Heart left ventricle (tissue), 16 donors: ENCODE measurements around the gene PTTG1. TPM values are rescaled to one million over a fixed set of nuclear protein-coding genes. Genes with fewer than 3 reads are reported as not detected.

Source experiments
- ATAC-seq, 4 donors: fragments of 200-7000 bp; cut with Tn5 transposase; one replicate each; pipeline ENCODE4 v1.9.1; 2020 to 2022; ENCODE audit warnings: moderate library complexity in 4 of 4, mild to moderate bottlenecking in 3 of 4, moderate number of reproducible peaks in 1 of 4
- DNase-seq, 5 donors: peaks; one replicate each; pipeline ENCODE4 v3.0.0-alpha.2; 2020
- H3K27ac ChIP-seq, 12 donors: fragments of 200-600 bp; sonication (generic) in 4 of 12; one replicate each; pipeline versions ENCODE4 v1.5.0 to v1.8.0; 2016 to 2022; ENCODE audit warnings: mild to moderate bottlenecking in 2 of 12
- H3K27me3 ChIP-seq, 9 donors: fragments of 200-600 bp; sonication (generic) in 2 of 9; one replicate each; pipeline versions ENCODE4 v1.5.1 to v1.8.0; 2016 to 2022; ENCODE audit warnings: mild to moderate bottlenecking in 3 of 9
- H3K36me3 ChIP-seq, 9 donors: fragments of 200-600 bp; sonication (generic) in 2 of 9; one replicate each; pipeline versions ENCODE4 v1.5.0 to v1.8.0; 2018 to 2022; ENCODE audit warnings: mild to moderate bottlenecking in 2 of 9
- H3K4me1 ChIP-seq, 12 donors: fragments of 200-600 bp; sonication (generic) in 4 of 12; one replicate each; pipeline versions ENCODE4 v1.5.0 to v1.8.0; 2016 to 2022; ENCODE audit warnings: mild to moderate bottlenecking in 3 of 12
- H3K4me3 ChIP-seq, 12 donors: fragments of 200-600 bp; sonication (generic) in 4 of 12; one replicate each; pipeline versions ENCODE4 v1.5.0 to v1.8.0; 2017 to 2022; ENCODE audit warnings: mild to moderate bottlenecking in 9 of 12, moderate library complexity in 4 of 12
- H3K9me3 ChIP-seq, 12 donors: fragments of 200-600 bp; sonication (generic) in 4 of 12; one replicate each; pipeline versions ENCODE4 v1.5.0 to v1.8.0; 2016 to 2022; ENCODE audit warnings: mild to moderate bottlenecking in 1 of 12
- POLR2A ChIP-seq, 2 donors: fragments of 450-650 bp; IDR thresholded peaks; one replicate each; pipeline ENCODE4 v1.6.1; 2017; ENCODE audit warnings: antibody characterized with exemption in 2 of 2, mild to moderate bottlenecking in 2 of 2, moderate library complexity in 2 of 2
- WGBS, 4 donors: extraction: QIAGEN DNeasy Blood & Tissue Kit in 2 of 4; methylation state at CpG; one replicate each; pipeline versions ENCODE4 v1.1.5 to v1.1.7; 2013 to 2018; 5-methylcytosine and 5-hydroxymethylcytosine counted together
- intact Hi-C, 10 donors: fragments of 100-400 bp; cut with DNase I; formaldehyde crosslinking; loops; one replicate each; pipeline versions ENCODE4 v1.11.1 to v1.14.2; 2022
- polyA plus RNA-seq, 2 donors: library from polyadenylated mRNA; stranded (reverse); fragments of 200-250 nt; gene quantifications; one replicate each; pipeline ENCODE4 v1.2.3, GENCODE V29; 2013
- total RNA-seq, 9 donors: library from RNA; depleted of rRNA in 2 of 9; stranded (reverse); fragments of >200 nt in 2 of 9; fragmentation: NEBNext Ultra II Directional in 3 of 9; extraction: Animal tissue kit (Norgen Biotek cat#: 25700) in 3 of 9; gene quantifications; one replicate each; pipeline versions ENCODE4 v1.1.0 to v1.2.4, GENCODE V29; 2016 to 2023
- TF ChIP-seq, protein P1 (sequence below), 12 donors: fragments of 200-600 bp; sonication (generic) in 4 of 12; IDR thresholded peaks; one replicate each; pipeline versions ENCODE4 v1.5.0 to v1.8.0; 2018 to 2022; ENCODE audit warnings: antibody characterized with exemption in 12 of 12, mild to moderate bottlenecking in 5 of 12
- donor health status: ischemic (EF 13 %, LVEDD 7.1; RV severe dilation, severe dysfunction).
- donor health status: healthy with polysubstance abuse.
- donor health status: DM: no; HTN: yes; CAD: no.
- donor health status: DM: no; HTN: no; CAD: no.
- donor health status: ischemic (EF 25% LVEDD 6.9; RV normal size, moderate dysfunction).
- donor health status: ischemic (EF 25% LVEDD 5.7; RV mildly dilated, moderate dysfunction).
- donor health status: healthy.
- donor health status: DM: yes; HTN: yes; CAD: no.
- donor health status: ischemic (EF 35%, LVEDD 5.7; RV mildly dilated, moderate dysfunction).
- donor health status: nonischemic (EF 11% LVEDD 7.7; RV severe dilation, severe dysfunction).
- donor health status: DM: yes; HTN: yes; CAD: no.
- donor health status: PGD.
- donor health status: ischemic (EF 29% LVEDD 5.4; RV normal size, mild dysfunction).
- donor health status: nonischemic (EF 23%, LVEDD 6.1; RV moderate dilation, normal function).

The PTTG1 gene
- total and polyA plus RNA-seq, 11 donors: 0.70 to 22.9 (median 1.7) TPM

DNA sequence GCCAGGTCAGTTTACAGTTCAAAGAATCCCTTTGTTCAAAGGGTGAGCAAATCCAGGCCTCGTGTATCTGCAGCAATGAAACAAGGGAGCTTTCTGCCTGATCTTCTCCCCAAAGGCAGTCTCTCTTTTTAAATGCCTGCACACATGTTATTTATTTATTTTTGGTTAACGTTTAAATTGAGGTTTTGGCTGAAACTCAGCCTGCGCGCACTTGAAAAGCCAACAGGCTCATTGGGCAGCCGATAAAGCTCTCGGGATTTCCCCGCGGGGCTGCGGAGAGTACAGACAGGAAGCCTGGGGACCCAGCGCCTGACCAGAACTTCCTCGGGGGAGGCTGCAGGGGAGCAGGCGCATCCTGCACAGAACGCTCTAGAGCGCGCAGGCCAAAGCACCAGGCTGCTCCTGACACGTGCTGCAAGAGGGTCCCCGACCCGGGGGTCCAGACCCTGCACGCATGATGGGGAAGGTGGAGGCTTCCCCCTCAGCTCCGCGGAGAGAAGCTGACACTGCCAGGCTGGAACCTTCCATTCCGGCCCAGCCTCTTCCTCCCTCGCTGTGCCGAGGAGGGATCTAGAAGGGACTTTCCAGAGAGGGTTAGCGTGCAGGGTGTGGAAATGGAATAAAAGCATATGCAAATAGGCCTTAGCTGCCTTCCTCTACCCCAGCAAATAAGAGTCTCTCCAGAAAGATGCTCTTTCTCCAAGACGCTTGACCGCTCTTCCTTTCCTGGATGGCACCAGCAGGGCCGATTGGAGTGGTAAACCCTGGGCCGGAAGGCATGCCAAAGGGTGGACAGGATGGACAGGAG lies 46.1 kb downstream of the PTTG1 start:
- H3K4me3 ChIP-seq: peak overlapping the region in 11 of 12 donors; percentile 2 to 56 (median 40)
- 29 to 41% (median 34%) methylated on average over 25 to 29 of the region's 29 CpGs for WGBS, 4 donors
- ATAC-seq (peak; percentile 46 to 89 (median 85)), DNase-seq (peak; percentile 70 to 90 (median 78))
- TF ChIP-seq POLR2A (IDR thresholded peaks at IDR 0.05): no peak
- TF ChIP-seq, protein P1, sequence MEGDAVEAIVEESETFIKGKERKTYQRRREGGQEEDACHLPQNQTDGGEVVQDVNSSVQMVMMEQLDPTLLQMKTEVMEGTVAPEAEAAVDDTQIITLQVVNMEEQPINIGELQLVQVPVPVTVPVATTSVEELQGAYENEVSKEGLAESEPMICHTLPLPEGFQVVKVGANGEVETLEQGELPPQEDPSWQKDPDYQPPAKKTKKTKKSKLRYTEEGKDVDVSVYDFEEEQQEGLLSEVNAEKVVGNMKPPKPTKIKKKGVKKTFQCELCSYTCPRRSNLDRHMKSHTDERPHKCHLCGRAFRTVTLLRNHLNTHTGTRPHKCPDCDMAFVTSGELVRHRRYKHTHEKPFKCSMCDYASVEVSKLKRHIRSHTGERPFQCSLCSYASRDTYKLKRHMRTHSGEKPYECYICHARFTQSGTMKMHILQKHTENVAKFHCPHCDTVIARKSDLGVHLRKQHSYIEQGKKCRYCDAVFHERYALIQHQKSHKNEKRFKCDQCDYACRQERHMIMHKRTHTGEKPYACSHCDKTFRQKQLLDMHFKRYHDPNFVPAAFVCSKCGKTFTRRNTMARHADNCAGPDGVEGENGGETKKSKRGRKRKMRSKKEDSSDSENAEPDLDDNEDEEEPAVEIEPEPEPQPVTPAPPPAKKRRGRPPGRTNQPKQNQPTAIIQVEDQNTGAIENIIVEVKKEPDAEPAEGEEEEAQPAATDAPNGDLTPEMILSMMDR (IDR thresholded peaks at IDR 0.05): no peak
- no peaks in the 10 kb centered on the region for H3K9me3 ChIP-seq
- no peaks in the 10 kb centered on the region for H3K36me3 ChIP-seq
- peak overlapping the region in 9 of 12 donors; percentile 34 to 83 (median 47) for H3K27ac ChIP-seq
- intact Hi-C loops: loop anchor here in 1 of 10 donors (2.0 kb wide), 1 partner anchor 29 kb away; no protein-coding TSS in a partner anchor
- no peaks in the 10 kb centered on the region for H3K27me3 ChIP-seq
- peaks cover 0 to 63% (median 26%) of the 10 kb centered on the region in 12 donors for H3K4me1 ChIP-seq

DNA sequence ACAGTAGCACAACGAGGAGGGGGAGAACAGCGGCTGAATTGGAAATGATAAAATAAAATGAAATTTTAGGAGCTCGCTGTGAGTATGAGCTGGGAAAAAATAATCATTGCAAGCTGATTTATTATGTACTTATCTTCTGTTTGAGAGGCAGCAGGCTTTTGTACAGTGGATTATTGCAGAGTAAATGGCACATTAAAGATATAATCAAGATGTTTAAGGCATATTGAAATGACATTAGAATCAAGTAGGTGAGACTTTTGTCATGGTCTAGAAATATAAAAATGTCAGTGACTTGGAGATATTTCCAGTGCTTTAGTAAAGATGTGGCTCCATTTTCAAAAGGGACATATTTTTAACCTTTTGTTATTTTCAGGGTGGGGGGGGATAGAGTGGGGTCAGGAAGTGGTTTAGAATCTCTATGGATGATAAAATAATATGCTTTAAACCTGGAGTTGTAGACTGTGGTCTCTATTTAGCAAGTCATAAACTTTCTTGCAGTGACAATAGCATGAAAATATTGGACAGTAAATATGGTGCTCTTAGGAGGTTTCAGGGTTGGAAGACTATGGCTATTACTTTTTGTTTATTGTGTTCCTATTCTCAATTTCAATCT lies 46.8 kb downstream of the PTTG1 start:
- Histone ChIP-seq H3K27me3 (no peaks in the 10 kb centered on the region), H3K36me3 (no peaks in the 10 kb centered on the region), H3K4me1 (peaks cover 0 to 62% (median 26%) of the 10 kb centered on the region in 12 donors), H3K27ac (peak overlapping the region in 9 of 12 donors; percentile 34 to 83 (median 47)), H3K9me3 (no peaks in the 10 kb centered on the region), H3K4me3 (peak overlapping the region in 11 of 12 donors; percentile 2 to 56 (median 40))
- TF ChIP-seq, protein P1 (IDR thresholded peaks at IDR 0.05): no peak
- no peak for TF ChIP-seq POLR2A (IDR thresholded peaks at IDR 0.05)
- ATAC-seq: no peak
- WGBS, 4 donors: 45 to 56% (median 49%) methylated on average over 3 of the region's 3 CpGs
- DNase-seq: no peak
- intact Hi-C loops: loop anchor here in 1 of 10 donors (2.0 kb wide), 1 partner anchor 30 kb away; no protein-coding TSS in a partner anchor

DNA sequence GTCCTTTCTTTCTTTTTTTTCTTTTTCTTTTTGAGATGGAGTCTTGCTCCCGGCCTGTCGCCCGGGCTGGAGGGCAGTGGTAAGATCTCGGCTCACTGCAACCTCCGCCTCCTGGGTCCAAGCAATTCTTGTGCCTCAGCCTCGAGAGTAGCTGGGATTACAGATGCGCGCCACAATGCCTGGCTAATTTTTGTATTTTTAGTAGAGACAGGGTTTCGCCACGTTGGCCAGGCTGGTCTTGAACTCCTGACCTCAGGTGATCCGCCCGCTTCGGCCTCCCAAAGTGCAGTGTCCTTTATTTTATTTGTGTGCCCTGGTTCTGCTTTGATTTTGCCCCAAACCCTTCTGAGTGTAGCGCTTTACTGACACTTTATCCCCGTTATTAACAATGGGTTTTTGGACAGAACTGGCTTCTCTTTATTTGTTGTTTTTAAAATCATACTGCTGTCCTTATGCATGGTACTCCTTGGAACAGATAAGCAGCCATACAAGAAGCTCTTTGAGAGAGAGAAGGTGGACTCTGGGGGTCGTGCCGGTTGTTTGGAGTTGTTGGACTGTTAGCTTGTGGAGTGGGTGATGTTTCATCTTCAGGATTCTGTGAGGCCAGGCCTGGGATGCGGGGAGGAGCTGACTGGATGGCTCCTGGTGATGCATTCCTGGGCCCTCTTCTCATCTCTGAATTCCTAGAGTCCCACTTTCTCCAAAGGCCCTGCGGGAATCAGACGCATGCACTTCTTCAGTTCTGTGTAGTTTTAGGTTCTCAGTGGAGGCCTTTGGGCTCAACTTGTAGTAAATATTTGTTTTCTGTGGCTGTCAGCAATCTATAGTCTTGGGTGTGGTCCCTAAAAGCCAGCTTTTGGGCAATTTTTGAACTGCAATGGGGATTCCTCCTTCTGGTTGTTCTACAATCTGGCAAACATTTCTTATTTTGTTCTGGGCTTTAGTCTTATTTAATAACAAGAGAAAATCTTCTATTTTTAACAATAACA lies 47.8 kb downstream of the PTTG1 start:
- H3K4me3 ChIP-seq: peak overlapping the region in 6 of 12 donors; percentile 2 to 56 (median 37)
- DNase-seq: no peak
- 85 to 95% (median 89%) methylated on average over 20 of the region's 20 CpGs for WGBS, 4 donors
- no peaks in the 10 kb centered on the region for H3K27me3 ChIP-seq
- no peaks in the 10 kb centered on the region for H3K9me3 ChIP-seq
- H3K36me3 ChIP-seq: no peaks in the 10 kb centered on the region
- TF ChIP-seq, protein P1 (IDR thresholded peaks at IDR 0.05): no peak
- no peak for TF ChIP-seq POLR2A (IDR thresholded peaks at IDR 0.05)
- intact Hi-C loops: loop anchor here in 1 of 10 donors (2.0 kb wide), 1 partner anchor 31 kb away; no protein-coding TSS in a partner anchor
- H3K27ac ChIP-seq: peak overlapping the region in 2 of 12 donors; percentile 6 to 50
- peaks cover 0 to 54% (median 26%) of the 10 kb centered on the region in 12 donors for H3K4me1 ChIP-seq
- ATAC-seq: no peak
